ENCODE results near the gene AQP12A.

Gene AQP12A

DNA sequence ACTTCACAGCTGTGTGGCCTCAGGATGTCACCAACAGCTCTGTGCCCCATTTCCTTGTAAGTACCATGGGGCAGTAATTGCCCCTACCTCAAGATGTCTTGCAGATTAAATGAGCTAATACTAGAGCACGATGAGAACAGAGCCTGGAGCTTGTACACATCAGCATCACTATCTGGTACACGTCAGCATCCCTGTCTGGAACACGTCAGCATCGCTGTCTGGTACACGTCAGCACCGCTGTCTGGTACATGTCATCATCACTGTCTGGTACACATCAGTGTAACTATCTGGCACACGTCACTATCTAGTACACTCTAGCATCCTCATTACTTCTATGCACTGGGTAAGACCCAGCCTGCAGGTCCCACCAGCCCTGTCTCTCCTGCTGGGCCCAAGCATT is 37.2 kb downstream of the AQP12A start:
- FAIRE-seq (no peak), DNase-seq (ENCODE audit: insufficient read length, low spot score) (no peak)
- TF ChIP-seq, protein P1, sequence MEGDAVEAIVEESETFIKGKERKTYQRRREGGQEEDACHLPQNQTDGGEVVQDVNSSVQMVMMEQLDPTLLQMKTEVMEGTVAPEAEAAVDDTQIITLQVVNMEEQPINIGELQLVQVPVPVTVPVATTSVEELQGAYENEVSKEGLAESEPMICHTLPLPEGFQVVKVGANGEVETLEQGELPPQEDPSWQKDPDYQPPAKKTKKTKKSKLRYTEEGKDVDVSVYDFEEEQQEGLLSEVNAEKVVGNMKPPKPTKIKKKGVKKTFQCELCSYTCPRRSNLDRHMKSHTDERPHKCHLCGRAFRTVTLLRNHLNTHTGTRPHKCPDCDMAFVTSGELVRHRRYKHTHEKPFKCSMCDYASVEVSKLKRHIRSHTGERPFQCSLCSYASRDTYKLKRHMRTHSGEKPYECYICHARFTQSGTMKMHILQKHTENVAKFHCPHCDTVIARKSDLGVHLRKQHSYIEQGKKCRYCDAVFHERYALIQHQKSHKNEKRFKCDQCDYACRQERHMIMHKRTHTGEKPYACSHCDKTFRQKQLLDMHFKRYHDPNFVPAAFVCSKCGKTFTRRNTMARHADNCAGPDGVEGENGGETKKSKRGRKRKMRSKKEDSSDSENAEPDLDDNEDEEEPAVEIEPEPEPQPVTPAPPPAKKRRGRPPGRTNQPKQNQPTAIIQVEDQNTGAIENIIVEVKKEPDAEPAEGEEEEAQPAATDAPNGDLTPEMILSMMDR (IDR thresholded peaks at IDR 0.05; ENCODE audit: insufficient read depth, missing control alignments): no peak

- FAIRE-seq (no peak), DNase-seq (ENCODE audit: insufficient read length, low spot score) (no peak)
- TF ChIP-seq, protein P1 (IDR thresholded peaks at IDR 0.05; ENCODE audit: insufficient read depth, missing control alignments): no peak
Observed at GRCh38 chr2:240730501-240731177, 39.0 kb downstream of the AQP12A start.

GRCh38 chr2:240731178-240731545 is 39.5 kb downstream of the AQP12A start:
- TF ChIP-seq, protein P1 (IDR thresholded peaks at IDR 0.05; ENCODE audit: insufficient read depth, missing control alignments): no peak
- FAIRE-seq: no peak
- no peak for DNase-seq (ENCODE audit: insufficient read length, low spot score)

DNA sequence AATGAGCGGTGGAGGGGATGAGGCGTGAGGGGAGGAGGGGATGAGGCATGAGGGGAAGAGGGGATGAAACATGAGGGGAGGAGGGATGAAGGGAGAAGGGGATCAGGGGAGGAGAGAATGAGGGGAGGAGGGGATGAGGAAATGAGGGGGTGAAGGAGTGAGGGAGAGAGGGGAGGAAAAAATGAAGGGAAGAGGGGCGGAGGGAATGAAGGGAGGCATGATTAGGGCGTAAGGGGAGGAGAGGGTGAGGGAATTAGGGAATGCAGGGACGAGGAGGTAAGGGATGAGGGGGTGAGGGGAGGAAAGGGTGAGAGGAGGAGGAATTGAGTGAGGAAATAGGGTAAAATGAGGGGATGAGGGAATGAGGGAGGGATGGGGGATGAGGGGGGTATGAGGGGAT is 40.5 kb downstream of the AQP12A start:
- TF ChIP-seq, protein P1 (IDR thresholded peaks at IDR 0.05; ENCODE audit: insufficient read depth, missing control alignments): no peak
- DNase-seq (ENCODE audit: insufficient read length, low spot score): no peak
- FAIRE-seq: no peak

DNA sequence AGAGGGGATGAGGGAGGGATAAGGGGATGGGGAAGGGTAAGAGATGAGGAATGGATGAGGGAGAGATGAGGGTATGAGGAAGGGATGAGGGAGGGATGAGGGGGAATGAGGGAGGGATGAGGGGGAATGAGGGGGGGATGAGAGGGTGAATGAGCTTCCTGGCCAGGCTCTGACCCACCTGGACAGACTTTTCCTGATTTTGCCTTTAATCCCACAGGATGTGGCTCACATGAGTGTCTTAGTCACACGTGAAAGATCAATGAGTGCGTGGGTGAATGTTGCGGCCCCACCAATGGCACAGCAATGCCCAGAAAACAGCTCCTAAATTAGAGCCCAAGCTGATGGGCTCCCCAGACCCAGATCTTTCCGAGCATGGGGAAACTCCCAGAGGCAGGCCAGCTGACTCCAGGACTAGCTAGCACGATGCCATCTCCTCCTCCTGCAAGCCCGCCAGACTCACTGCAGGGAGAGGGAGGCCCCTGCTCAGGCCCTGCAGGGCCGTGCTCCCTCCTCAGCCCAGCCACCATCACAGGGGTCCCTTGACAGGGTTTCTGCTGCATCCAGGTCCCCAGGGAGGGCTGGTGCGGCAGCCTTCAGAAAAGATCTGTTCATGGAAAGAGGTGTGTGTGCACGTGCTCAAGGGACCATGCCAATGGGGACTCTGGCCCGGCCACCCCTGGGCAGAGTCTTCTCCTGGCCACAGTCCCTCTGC is 41.4 kb downstream of the AQP12A start:
- DNase-seq (ENCODE audit: insufficient read length, low spot score): no peak
- no peak for FAIRE-seq
- TF ChIP-seq, protein P1 (IDR thresholded peaks at IDR 0.05; ENCODE audit: insufficient read depth, missing control alignments): no peak

DNA sequence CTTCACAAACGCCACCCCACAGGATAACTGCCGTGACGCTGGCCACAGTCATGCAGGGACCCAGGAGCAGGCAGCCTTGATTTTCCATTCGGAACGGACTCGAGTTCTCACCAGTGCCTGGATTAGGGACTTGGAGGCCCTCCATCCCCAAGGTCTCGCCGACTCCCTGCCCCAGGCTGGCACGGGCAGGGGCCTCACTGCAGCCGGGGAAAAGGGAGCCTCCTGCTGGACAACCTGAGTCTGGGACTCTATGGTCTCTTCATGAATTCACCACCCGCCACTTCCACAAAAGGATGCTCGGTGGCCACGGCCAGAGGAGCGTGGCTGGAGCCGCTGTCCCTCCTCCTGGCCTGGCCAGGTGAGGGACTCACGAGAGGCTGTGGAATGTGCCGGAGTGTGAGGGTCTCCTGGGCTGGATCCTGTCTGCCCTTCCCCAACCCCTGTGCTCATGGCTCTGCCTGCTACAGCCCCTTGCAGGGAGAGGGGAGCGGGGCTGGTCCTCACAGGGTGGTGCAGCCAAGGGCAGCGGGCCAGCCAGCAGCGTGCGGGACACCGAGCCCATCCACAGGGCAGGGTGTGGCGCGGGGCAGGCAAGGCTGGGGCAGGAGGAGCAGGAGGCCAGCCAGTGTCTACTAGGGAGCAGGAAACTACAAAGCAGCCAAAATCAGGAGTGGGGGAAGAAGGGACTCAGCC is 42.3 kb downstream of the AQP12A start:
- DNase-seq (ENCODE audit: insufficient read length, low spot score): no peak
- FAIRE-seq: no peak
- TF ChIP-seq, protein P1 (IDR thresholded peaks at IDR 0.05; ENCODE audit: insufficient read depth, missing control alignments): no peak

Measured in D721Med (cell line).